ENCODE measurements around the gene TUBB1.

- no peak for TF ChIP-seq POLR2AphosphoS5 (IDR thresholded peaks at IDR 0.05)
- TF ChIP-seq CTCF (IDR thresholded peaks at IDR 0.05), result no peak
- no peak for TF ChIP-seq POLR2A (IDR thresholded peaks at IDR 0.05)
- TF ChIP-seq EP300 (IDR thresholded peaks at IDR 0.05), result no peak
Observed at GRCh38 chr20:58973179-58973578, 46.0 kb upstream of the TUBB1 start.

All from gastroesophageal sphincter (tissue), 3 donors.